ENCODE results near the gene NF1. TPM values are rescaled to one million over a fixed set of nuclear protein-coding genes. Genes with fewer than 3 reads are reported as not detected.
"Not testable (repeated sequence)": the region's sequence is repeated elsewhere in the genome, so short reads cannot be mapped to it uniquely, and the experiment has no call there.

NF1 gene
- total RNA-seq, 1 donor from 2014 or later: 66.7 TPM

- H3K27me3 Mint-ChIP-seq (ENCODE audit: unreplicated experiment): no peaks in the 10 kb centered on the region
- H3K9me3 Mint-ChIP-seq (ENCODE audit: unreplicated experiment): peaks cover 6% of the 10 kb centered on the region
- peaks cover 20% of the 10 kb centered on the region for H3K4me1 Mint-ChIP-seq (ENCODE audit: unreplicated experiment)
- H3K27ac Mint-ChIP-seq (ENCODE audit: unreplicated experiment): peak overlapping the region; percentile 65
- H3K36me3 Mint-ChIP-seq (ENCODE audit: unreplicated experiment): peaks cover 21% of the 10 kb centered on the region
- H3K4me3 Mint-ChIP-seq (ENCODE audit: unreplicated experiment): no peak overlapping the region
- no peak for DNase-seq (ENCODE audit: extremely low spot score, unreplicated experiment)
- no peak for TF ChIP-seq CTCF (IDR thresholded peaks at IDR 0.05)
Observed at GRCh38 chr17:31148205-31148604, 53.4 kb downstream of the NF1 start.

GRCh38 chr17:31152271-31152670 lies 57.5 kb downstream of the NF1 start:
- no peak for TF ChIP-seq CTCF (IDR thresholded peaks at IDR 0.05)
- Mint-ChIP-seq H3K27me3 (ENCODE audit: unreplicated experiment) (no peaks in the 10 kb centered on the region), H3K27ac (ENCODE audit: unreplicated experiment) (no peak overlapping the region), H3K9me3 (ENCODE audit: unreplicated experiment) (peaks cover 6% of the 10 kb centered on the region), H3K36me3 (ENCODE audit: unreplicated experiment) (peaks cover 14% of the 10 kb centered on the region), H3K4me1 (ENCODE audit: unreplicated experiment) (peaks cover 49% of the 10 kb centered on the region), H3K4me3 (ENCODE audit: unreplicated experiment) (no peak overlapping the region)
- no peak for DNase-seq (ENCODE audit: extremely low spot score, unreplicated experiment)

GRCh38 chr17:31155208-31155810 lies 60.5 kb downstream of the NF1 start:
- H3K27ac Mint-ChIP-seq (ENCODE audit: unreplicated experiment): peak overlapping the region; percentile 80
- H3K9me3 Mint-ChIP-seq (ENCODE audit: unreplicated experiment): peaks cover 6% of the 10 kb centered on the region
- DNase-seq (ENCODE audit: extremely low spot score, unreplicated experiment): no peak
- H3K4me1 Mint-ChIP-seq (ENCODE audit: unreplicated experiment): peaks cover 61% of the 10 kb centered on the region
- peaks cover 18% of the 10 kb centered on the region for H3K36me3 Mint-ChIP-seq (ENCODE audit: unreplicated experiment)
- no peak for TF ChIP-seq CTCF (IDR thresholded peaks at IDR 0.05)
- H3K4me3 Mint-ChIP-seq (ENCODE audit: unreplicated experiment): peak overlapping the region; percentile 27
- H3K27me3 Mint-ChIP-seq (ENCODE audit: unreplicated experiment): no peaks in the 10 kb centered on the region

GRCh38 chr17:31156326-31156725 lies 61.5 kb downstream of the NF1 start:
- H3K4me1 Mint-ChIP-seq (ENCODE audit: unreplicated experiment): peaks cover 70% of the 10 kb centered on the region
- peak overlapping the region; percentile 80 for H3K27ac Mint-ChIP-seq (ENCODE audit: unreplicated experiment)
- TF ChIP-seq CTCF (IDR thresholded peaks at IDR 0.05): no peak
- H3K9me3 Mint-ChIP-seq (ENCODE audit: unreplicated experiment): peaks cover 6% of the 10 kb centered on the region
- no peak overlapping the region for H3K4me3 Mint-ChIP-seq (ENCODE audit: unreplicated experiment)
- H3K27me3 Mint-ChIP-seq (ENCODE audit: unreplicated experiment): no peaks in the 10 kb centered on the region
- DNase-seq (ENCODE audit: extremely low spot score, unreplicated experiment): no peak
- H3K36me3 Mint-ChIP-seq (ENCODE audit: unreplicated experiment): peaks cover 19% of the 10 kb centered on the region

- not testable (repeated sequence) for DNase-seq (ENCODE audit: extremely low spot score, unreplicated experiment); H3K4me3 Mint-ChIP-seq (ENCODE audit: unreplicated experiment); H3K9me3 Mint-ChIP-seq (ENCODE audit: unreplicated experiment); H3K27me3 Mint-ChIP-seq (ENCODE audit: unreplicated experiment)
- Mint-ChIP-seq H3K36me3 (ENCODE audit: unreplicated experiment) (peaks cover 19% of the 10 kb centered on the region), H3K4me1 (ENCODE audit: unreplicated experiment) (peaks cover 74% of the 10 kb centered on the region), H3K27ac (ENCODE audit: unreplicated experiment) (peak overlapping the region; percentile 80)
Observed at GRCh38 chr17:31156864-31157263, 62.1 kb downstream of the NF1 start.

Measured in osteocyte (in vitro differentiated cells).